Measurements from ENCODE around the gene CDKN2B.

CDKN2B gene

GRCh38 chr9:22037954-22038690 is 29.0 kb upstream of the CDKN2B start:
- H3K4me3 ChIP-seq (ENCODE audit: low read depth, low read length) = no peak overlapping the region
- no peak overlapping the region for H3K9ac ChIP-seq
- H3K9me3 ChIP-seq (ENCODE audit: control insufficient read depth, low read length) = no peaks in the 10 kb centered on the region
- H3K4me2 ChIP-seq (ENCODE audit: low read length) = no peak overlapping the region
- no peaks in the 10 kb centered on the region for H3K4me1 ChIP-seq
- H3K27me3 ChIP-seq (ENCODE audit: control insufficient read depth, insufficient read depth, low read length) = no peaks in the 10 kb centered on the region
- no peak overlapping the region for H3K27ac ChIP-seq
- no peaks in the 10 kb centered on the region for H3K36me3 ChIP-seq (ENCODE audit: control insufficient read depth, insufficient read depth, low read length)
- peak; percentile 26 for TF ChIP-seq CTCF (IDR thresholded peaks at IDR 0.05)
- H3K79me2 ChIP-seq = no peaks in the 10 kb centered on the region
- H2AFZ ChIP-seq = no peak overlapping the region

GRCh38 chr9:22036866-22037626 is 27.9 kb upstream of the CDKN2B start:
- no peak overlapping the region for H3K4me3 ChIP-seq (ENCODE audit: low read depth, low read length)
- TF ChIP-seq CTCF (IDR thresholded peaks at IDR 0.05) = no peak
- H3K27ac ChIP-seq = no peak overlapping the region

GRCh38 chr9:22035591-22036011 is 26.5 kb upstream of the CDKN2B start:
- H3K9ac ChIP-seq = no peak overlapping the region
- H3K79me2 ChIP-seq = no peaks in the 10 kb centered on the region
- no peak overlapping the region for H2AFZ ChIP-seq
- H3K4me2 ChIP-seq (ENCODE audit: low read length) = no peak overlapping the region
- no peaks in the 10 kb centered on the region for H3K36me3 ChIP-seq (ENCODE audit: control insufficient read depth, insufficient read depth, low read length)
- no peak for TF ChIP-seq CTCF (IDR thresholded peaks at IDR 0.05)
- H3K27me3 ChIP-seq (ENCODE audit: control insufficient read depth, insufficient read depth, low read length) = no peaks in the 10 kb centered on the region
- no peak overlapping the region for H3K4me3 ChIP-seq (ENCODE audit: low read depth, low read length)
- no peak overlapping the region for H3K27ac ChIP-seq
- no peaks in the 10 kb centered on the region for H3K4me1 ChIP-seq
- no peaks in the 10 kb centered on the region for H3K9me3 ChIP-seq (ENCODE audit: control insufficient read depth, low read length)

More at GRCh38 chr9:22036866-22037626, 27.9 kb upstream of the CDKN2B start:
- Histone ChIP-seq H3K79me2 (no peaks in the 10 kb centered on the region), H3K27me3 (ENCODE audit: control insufficient read depth, insufficient read depth, low read length) (no peaks in the 10 kb centered on the region), H2AFZ (no peak overlapping the region), H3K36me3 (ENCODE audit: control insufficient read depth, insufficient read depth, low read length) (no peaks in the 10 kb centered on the region), H3K4me2 (ENCODE audit: low read length) (no peak overlapping the region), H3K9ac (no peak overlapping the region), H3K9me3 (ENCODE audit: control insufficient read depth, low read length) (no peaks in the 10 kb centered on the region), H3K4me1 (no peaks in the 10 kb centered on the region)

GRCh38 chr9:22033012-22033630 is 24.0 kb upstream of the CDKN2B start:
- TF ChIP-seq CTCF (IDR thresholded peaks at IDR 0.05) = no peak
- no peaks in the 10 kb centered on the region for H3K27me3 ChIP-seq (ENCODE audit: control insufficient read depth, insufficient read depth, low read length)
- no peak overlapping the region for H3K4me3 ChIP-seq (ENCODE audit: low read depth, low read length)
- H3K27ac ChIP-seq = no peak overlapping the region
- H3K79me2 ChIP-seq = no peaks in the 10 kb centered on the region
- H3K9ac ChIP-seq = no peak overlapping the region
- no peaks in the 10 kb centered on the region for H3K36me3 ChIP-seq (ENCODE audit: control insufficient read depth, insufficient read depth, low read length)
- no peak overlapping the region for H2AFZ ChIP-seq
- H3K4me2 ChIP-seq (ENCODE audit: low read length) = no peak overlapping the region
- no peaks in the 10 kb centered on the region for H3K4me1 ChIP-seq
- no peaks in the 10 kb centered on the region for H3K9me3 ChIP-seq (ENCODE audit: control insufficient read depth, low read length)

All from parathyroid adenoma (tissue), 2 donors.